ENCODE data around the gene OR2B6. TPM values are rescaled to one million over a fixed set of nuclear protein-coding genes. Genes with fewer than 3 reads are reported as not detected.

OR2B6 gene
- total RNA-seq, 1 experiment from 2014 or later: not detected

DNA sequence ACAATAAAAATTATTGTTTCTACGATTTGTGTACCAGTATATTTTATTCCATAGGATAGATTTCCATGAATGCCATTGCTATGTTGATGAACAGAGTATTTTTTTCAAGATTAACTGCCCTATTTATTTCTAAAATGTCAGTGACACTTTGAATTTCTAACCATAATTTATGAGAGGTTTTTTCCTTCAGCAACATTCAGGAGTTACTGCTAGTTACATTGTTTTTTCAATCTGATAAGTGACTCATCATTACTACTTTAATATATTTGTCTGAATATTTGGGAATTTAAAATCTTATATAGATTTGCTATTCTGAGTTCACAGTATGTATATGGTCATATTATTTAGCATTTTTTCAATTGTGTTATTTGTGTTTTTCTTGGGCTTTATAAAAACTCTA, 6.0 kb upstream of the OR2B6 start:
- H3K27me3 Mint-ChIP-seq (ENCODE audit: insufficient read depth, unreplicated experiment): peaks cover 3% of the 10 kb centered on the region
- H3K36me3 ChIP-seq (ENCODE audit: control insufficient read depth, insufficient read depth, low read length): no peaks in the 10 kb centered on the region

DNA sequence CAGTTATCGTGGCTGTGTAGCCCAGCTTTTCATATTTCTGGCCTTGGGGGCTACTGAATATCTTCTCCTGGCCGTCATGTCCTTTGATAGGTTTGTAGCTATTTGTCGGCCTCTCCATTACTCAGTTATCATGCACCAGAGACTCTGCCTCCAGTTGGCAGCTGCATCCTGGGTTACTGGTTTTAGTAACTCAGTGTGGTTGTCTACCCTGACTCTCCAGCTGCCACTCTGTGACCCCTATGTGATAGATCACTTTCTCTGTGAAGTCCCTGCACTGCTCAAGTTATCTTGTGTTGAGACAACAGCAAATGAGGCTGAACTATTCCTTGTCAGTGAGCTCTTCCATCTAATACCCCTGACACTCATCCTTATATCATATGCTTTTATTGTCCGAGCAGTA, 475 bp downstream of the OR2B6 start:
- Mint-ChIP-seq H3K4me1 (ENCODE audit: low read depth, unreplicated experiment) (no peaks in the 10 kb centered on the region), H3K4me3 (ENCODE audit: unreplicated experiment) (no peak overlapping the region), H3K27ac (ENCODE audit: unreplicated experiment) (no peak overlapping the region), H3K27me3 (ENCODE audit: insufficient read depth, unreplicated experiment) (peaks cover 2% of the 10 kb centered on the region), H3K9me3 (ENCODE audit: unreplicated experiment) (no peaks in the 10 kb centered on the region), H3K36me3 (ENCODE audit: insufficient read depth, unreplicated experiment) (no peaks in the 10 kb centered on the region)
- Histone ChIP-seq H3K9me3 (no peaks in the 10 kb centered on the region; the same call in 1 of the 2 replicates), H3K4me1 (no peaks in the 10 kb centered on the region), H3K4me3 (ENCODE audit: low read depth, low read length) (no peak overlapping the region), H3K36me3 (ENCODE audit: control insufficient read depth, insufficient read depth, low read length) (no peaks in the 10 kb centered on the region), H3K27me3 (replicated peaks; ENCODE audit: control insufficient read depth, insufficient read depth, low read length) (no peaks in the 10 kb centered on the region)
- no TSS peak for BruUV-seq (replicated peaks)
- DNase-seq: no peak
- TF ChIP-seq, protein P1, sequence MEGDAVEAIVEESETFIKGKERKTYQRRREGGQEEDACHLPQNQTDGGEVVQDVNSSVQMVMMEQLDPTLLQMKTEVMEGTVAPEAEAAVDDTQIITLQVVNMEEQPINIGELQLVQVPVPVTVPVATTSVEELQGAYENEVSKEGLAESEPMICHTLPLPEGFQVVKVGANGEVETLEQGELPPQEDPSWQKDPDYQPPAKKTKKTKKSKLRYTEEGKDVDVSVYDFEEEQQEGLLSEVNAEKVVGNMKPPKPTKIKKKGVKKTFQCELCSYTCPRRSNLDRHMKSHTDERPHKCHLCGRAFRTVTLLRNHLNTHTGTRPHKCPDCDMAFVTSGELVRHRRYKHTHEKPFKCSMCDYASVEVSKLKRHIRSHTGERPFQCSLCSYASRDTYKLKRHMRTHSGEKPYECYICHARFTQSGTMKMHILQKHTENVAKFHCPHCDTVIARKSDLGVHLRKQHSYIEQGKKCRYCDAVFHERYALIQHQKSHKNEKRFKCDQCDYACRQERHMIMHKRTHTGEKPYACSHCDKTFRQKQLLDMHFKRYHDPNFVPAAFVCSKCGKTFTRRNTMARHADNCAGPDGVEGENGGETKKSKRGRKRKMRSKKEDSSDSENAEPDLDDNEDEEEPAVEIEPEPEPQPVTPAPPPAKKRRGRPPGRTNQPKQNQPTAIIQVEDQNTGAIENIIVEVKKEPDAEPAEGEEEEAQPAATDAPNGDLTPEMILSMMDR (IDR thresholded peaks at IDR 0.05; ENCODE audit: insufficient read depth in 1 of 2, low read depth in 1 of 2, low read length in 1 of 2, severe bottlenecking in 1 of 2, unreplicated experiment in 1 of 2): no peak
- POLR2A ChIA-PET: no interaction called here
- intact Hi-C loops (cut with micrococcal nuclease; ENCODE audit: unreplicated experiment): no loop called here
- CTCF ChIA-PET: no interaction called here

More for the DNA sequence above, 6.0 kb upstream of the OR2B6 start:
- ChIA-PET CTCF (no interaction called here), POLR2A (interaction anchor here (0.6 kb wide), 1 partner anchor 856 kb away, joined by 3 read pairs; no protein-coding TSS in a partner anchor)
- Mint-ChIP-seq H3K4me1 (ENCODE audit: low read depth, unreplicated experiment) (no peaks in the 10 kb centered on the region), H3K27ac (ENCODE audit: unreplicated experiment) (no peak overlapping the region), H3K9me3 (ENCODE audit: unreplicated experiment) (no peaks in the 10 kb centered on the region), H3K36me3 (ENCODE audit: insufficient read depth, unreplicated experiment) (no peaks in the 10 kb centered on the region), H3K4me3 (ENCODE audit: unreplicated experiment) (no peak overlapping the region)
- BruUV-seq (replicated peaks): no TSS peak
- Histone ChIP-seq H3K9me3 (no peaks in the 10 kb centered on the region), H3K4me3 (ENCODE audit: low read depth, low read length) (no peak overlapping the region), H3K27me3 (replicated peaks; ENCODE audit: control insufficient read depth, insufficient read depth, low read length) (no peaks in the 10 kb centered on the region), H3K4me1 (no peaks in the 10 kb centered on the region)
- intact Hi-C loops (cut with micrococcal nuclease; ENCODE audit: unreplicated experiment): no loop called here
- TF ChIP-seq, protein P1 (IDR thresholded peaks at IDR 0.05; ENCODE audit: insufficient read depth in 1 of 2, low read depth in 1 of 2, low read length in 1 of 2, severe bottlenecking in 1 of 2, unreplicated experiment in 1 of 2): no peak
- no peak for DNase-seq

DNA sequence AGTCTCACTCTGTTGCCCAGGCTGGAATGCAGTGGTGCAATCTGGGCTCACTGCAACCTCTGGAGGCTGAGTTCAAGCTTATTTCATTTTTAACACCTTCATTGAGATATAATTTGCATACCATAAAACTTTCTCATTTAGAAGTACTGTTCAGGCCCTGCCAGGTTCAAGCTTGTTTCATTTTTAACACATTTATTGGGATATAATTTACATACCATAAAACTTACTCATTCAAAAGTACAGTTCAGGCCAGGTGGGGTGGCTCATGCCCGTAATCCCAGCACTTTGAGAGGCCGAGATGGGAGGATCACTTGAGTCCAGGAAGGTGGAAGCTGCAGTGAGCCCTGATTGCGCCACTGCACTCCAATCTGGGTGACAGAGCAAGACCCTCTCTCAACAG, 5.5 kb downstream of the OR2B6 start:
- no peak overlapping the region for H3K27ac Mint-ChIP-seq (ENCODE audit: unreplicated experiment)
- Histone ChIP-seq H3K36me3 (ENCODE audit: control insufficient read depth, insufficient read depth, low read length) (no peaks in the 10 kb centered on the region), H3K9me3 (no peaks in the 10 kb centered on the region; the same call in 1 of the 2 replicates), H3K4me1 (no peaks in the 10 kb centered on the region), H3K4me3 (ENCODE audit: low read depth, low read length) (no peak overlapping the region), H3K27me3 (replicated peaks; ENCODE audit: control insufficient read depth, insufficient read depth, low read length) (no peaks in the 10 kb centered on the region)
- H3K4me1 Mint-ChIP-seq (ENCODE audit: low read depth, unreplicated experiment): no peaks in the 10 kb centered on the region
- ChIA-PET CTCF (no interaction called here), POLR2A (no interaction called here)
- BruUV-seq (replicated peaks): no TSS peak
- peaks cover 15% of the 10 kb centered on the region for H3K27me3 Mint-ChIP-seq (ENCODE audit: insufficient read depth, unreplicated experiment)
- H3K36me3 Mint-ChIP-seq (ENCODE audit: insufficient read depth, unreplicated experiment): no peaks in the 10 kb centered on the region
- H3K4me3 Mint-ChIP-seq (ENCODE audit: unreplicated experiment): no peak overlapping the region
- DNase-seq: no peak
- TF ChIP-seq, protein P1 (IDR thresholded peaks at IDR 0.05; ENCODE audit: insufficient read depth in 1 of 2, low read depth in 1 of 2, low read length in 1 of 2, severe bottlenecking in 1 of 2, unreplicated experiment in 1 of 2): no peak
- H3K9me3 Mint-ChIP-seq (ENCODE audit: unreplicated experiment): no peaks in the 10 kb centered on the region
- intact Hi-C loops (cut with micrococcal nuclease; ENCODE audit: unreplicated experiment): no loop called here

Measured in Caco-2 (cell line).